Measurements from ENCODE around the gene ADD1. TPM values are rescaled to one million over a fixed set of nuclear protein-coding genes. Genes with fewer than 3 reads are reported as not detected.
A peak's percentile ranks its signal among the peaks of the same experiment; 100 is the strongest.

The ADD1 gene
- total and polyA plus RNA-seq, 2 of the 13 experiments (the other 11 are each of a cell fraction or from before 2014, with no cell fraction given), result 73.9 to 122 TPM

DNA sequence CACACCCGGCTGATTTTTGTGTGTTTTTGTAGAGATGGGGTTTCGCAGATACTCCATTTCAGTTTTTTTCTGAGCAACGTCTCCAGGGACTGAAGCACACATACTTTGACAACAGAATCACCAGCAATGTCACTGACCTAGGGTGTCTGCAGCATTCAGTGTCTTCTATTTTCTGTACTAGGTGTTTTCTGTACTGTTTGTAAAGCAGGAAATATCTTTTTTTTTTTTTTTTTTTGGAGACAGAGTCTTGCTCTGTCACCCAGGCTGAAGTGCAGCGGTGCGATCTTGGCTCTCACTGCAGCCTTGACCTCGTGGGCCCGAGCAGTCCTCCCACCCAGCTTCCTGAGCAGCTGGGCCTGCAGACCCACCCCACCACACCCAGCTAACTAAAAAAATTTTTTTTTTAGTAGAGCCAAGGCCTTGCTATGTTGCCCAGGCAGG is 8.9 kb downstream of the ADD1 start (continued):
- no peak for TF ChIP-seq ZNF878 (CRISPR knock-in tag; IDR thresholded peaks at IDR 0.05)
- no peak for TF ChIP-seq MAF1 (CRISPR knock-in tag; IDR thresholded peaks at IDR 0.05; ENCODE audit: borderline replicate concordance)
- no peak for TF ChIP-seq CEBPB (IDR thresholded peaks at IDR 0.05; ENCODE audit: borderline replicate concordance, low read depth, low read length)
- TF ChIP-seq ZNF263 (CRISPR knock-in tag; IDR thresholded peaks at IDR 0.05), result peak; percentile 77
- peak; percentile 17; the same call in 1 of the 2 replicates for TF ChIP-seq RXRA (CRISPR knock-in tag; IDR thresholded peaks at IDR 0.05)
- TF ChIP-seq, protein P1, sequence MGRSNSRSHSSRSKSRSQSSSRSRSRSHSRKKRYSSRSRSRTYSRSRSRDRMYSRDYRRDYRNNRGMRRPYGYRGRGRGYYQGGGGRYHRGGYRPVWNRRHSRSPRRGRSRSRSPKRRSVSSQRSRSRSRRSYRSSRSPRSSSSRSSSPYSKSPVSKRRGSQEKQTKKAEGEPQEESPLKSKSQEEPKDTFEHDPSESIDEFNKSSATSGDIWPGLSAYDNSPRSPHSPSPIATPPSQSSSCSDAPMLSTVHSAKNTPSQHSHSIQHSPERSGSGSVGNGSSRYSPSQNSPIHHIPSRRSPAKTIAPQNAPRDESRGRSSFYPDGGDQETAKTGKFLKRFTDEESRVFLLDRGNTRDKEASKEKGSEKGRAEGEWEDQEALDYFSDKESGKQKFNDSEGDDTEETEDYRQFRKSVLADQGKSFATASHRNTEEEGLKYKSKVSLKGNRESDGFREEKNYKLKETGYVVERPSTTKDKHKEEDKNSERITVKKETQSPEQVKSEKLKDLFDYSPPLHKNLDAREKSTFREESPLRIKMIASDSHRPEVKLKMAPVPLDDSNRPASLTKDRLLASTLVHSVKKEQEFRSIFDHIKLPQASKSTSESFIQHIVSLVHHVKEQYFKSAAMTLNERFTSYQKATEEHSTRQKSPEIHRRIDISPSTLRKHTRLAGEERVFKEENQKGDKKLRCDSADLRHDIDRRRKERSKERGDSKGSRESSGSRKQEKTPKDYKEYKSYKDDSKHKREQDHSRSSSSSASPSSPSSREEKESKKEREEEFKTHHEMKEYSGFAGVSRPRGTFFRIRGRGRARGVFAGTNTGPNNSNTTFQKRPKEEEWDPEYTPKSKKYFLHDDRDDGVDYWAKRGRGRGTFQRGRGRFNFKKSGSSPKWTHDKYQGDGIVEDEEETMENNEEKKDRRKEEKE (IDR thresholded peaks at IDR 0.05), result no peak
- no peak for TF ChIP-seq TERF1 (CRISPR knock-in tag; IDR thresholded peaks at IDR 0.05)
- peak; percentile 39; the same call in 1 of the 2 replicates for TF ChIP-seq RARA (CRISPR knock-in tag; IDR thresholded peaks at IDR 0.05)
- no peak for TF ChIP-seq NR2F6 (IDR thresholded peaks at IDR 0.05)
- peak; percentile 59; the same call in 1 of the 2 replicates for TF ChIP-seq NR2F6 (CRISPR knock-in tag; IDR thresholded peaks at IDR 0.05)
- no peak for TF ChIP-seq POLR2A (IDR thresholded peaks at IDR 0.05; ENCODE audit: insufficient read depth in 1 of 2, low read depth in 2 of 2, low read length in 2 of 2)
- no peak for TF ChIP-seq ZBED4 (CRISPR knock-in tag; IDR thresholded peaks at IDR 0.05; ENCODE audit: borderline replicate concordance)
- no peak for TF ChIP-seq HNRNPUL1 (IDR thresholded peaks at IDR 0.05; ENCODE audit: low read depth, low read length)
- TF ChIP-seq ZSCAN25 (CRISPR knock-in tag; IDR thresholded peaks at IDR 0.05), result no peak
- no peak for TF ChIP-seq ZNF570 (CRISPR knock-in tag; IDR thresholded peaks at IDR 0.05; ENCODE audit: borderline replicate concordance)
- TF ChIP-seq ZNF362 (CRISPR knock-in tag; IDR thresholded peaks at IDR 0.05; ENCODE audit: borderline replicate concordance), result peak; percentile 83
- peak; percentile 27; the same call in 1 of the 2 replicates for TF ChIP-seq MED1 (CRISPR knock-in tag; IDR thresholded peaks at IDR 0.05)
- TF ChIP-seq RCOR2 (CRISPR knock-in tag; IDR thresholded peaks at IDR 0.05), result no peak
- no peak for TF ChIP-seq ZNF333 (CRISPR knock-in tag; IDR thresholded peaks at IDR 0.05; ENCODE audit: borderline replicate concordance)
- TF ChIP-seq ADNP (CRISPR knock-in tag; IDR thresholded peaks at IDR 0.05), result no peak
- TF ChIP-seq SOX6 (IDR thresholded peaks at IDR 0.05), result no peak
- 0 out of 2 replicates have a peak, but pooled peaks have one; percentile 16 for TF ChIP-seq SOX6 (CRISPR knock-in tag; IDR thresholded peaks at IDR 0.05)
- no peak for TF ChIP-seq ZNF850 (CRISPR knock-in tag; conservative IDR thresholded peaks at IDR 0.05)
- no peak for TF ChIP-seq DPF2 (CRISPR knock-in tag; IDR thresholded peaks at IDR 0.05; ENCODE audit: borderline replicate concordance, low read depth)
